ENCODE measurements around the gene AUTS2.

DNA sequence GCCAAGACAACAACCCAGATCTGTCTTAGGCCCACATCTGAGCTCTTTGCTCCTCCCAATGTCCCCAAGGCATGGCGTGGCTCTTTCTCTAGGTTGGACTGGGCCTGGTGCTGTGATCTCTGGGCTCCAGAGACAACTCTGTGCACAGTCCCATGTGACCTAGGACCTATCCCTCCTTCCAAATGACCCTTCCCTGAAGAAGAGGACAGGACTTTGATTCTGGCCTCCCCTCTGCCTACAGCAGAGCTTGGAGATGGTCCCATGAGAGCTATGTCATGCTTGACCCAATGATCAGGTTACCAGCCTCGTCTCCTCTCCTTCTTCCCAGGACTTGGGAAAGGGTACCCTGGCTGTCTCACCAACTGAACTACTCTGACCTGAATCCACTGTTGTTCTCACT, 1237.4 kb downstream of the AUTS2 start:
- TF ChIP-seq POLR2A (IDR thresholded peaks at IDR 0.05; ENCODE audit: low read depth, low read length) = no peak
- TF ChIP-seq TAF1 (IDR thresholded peaks at IDR 0.05; ENCODE audit: borderline replicate concordance, low read depth, low read length) = no peak
